ENCODE results near the gene PCGF2. TPM values are rescaled to one million over a fixed set of nuclear protein-coding genes. Genes with fewer than 3 reads are reported as not detected.

PCGF2 gene
- total and polyA plus RNA-seq, 5 donors = 28.2 to 48.4 (median 34.3) TPM

DNA sequence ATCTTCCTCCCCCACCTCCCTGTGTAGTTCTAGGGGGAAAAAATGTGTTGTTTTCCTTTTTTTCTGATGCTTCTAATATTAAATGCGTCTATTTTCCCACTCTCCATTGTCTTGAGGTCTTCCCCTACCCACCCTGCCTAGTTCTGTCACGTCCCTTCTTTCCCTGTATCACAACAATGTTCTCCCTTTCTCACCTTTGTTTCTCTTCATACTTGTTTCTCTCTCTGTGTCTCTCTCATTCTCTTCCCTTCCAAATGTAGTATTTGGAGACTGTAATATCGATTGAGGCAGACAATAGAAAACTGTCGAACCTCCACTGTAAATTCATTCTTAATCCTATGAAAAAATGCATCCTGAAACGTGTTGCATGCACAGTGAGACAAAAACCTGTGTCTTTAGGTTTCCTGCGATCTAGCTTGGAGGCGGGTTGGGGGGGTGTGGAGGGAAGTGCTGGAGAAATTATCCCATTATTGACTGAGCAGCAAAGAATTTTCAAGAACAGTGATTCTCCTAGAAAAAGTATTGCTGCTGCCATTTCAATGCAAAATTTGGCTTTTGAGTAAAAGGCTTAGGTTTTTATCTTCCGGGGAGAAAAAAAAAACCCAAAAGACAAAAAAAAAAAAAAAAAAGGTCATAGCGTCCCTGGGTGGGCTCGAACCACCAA lies 3.1 kb upstream of the PCGF2 start:
- Histone ChIP-seq H3K27me3 (ENCODE audit: control insufficient read depth, insufficient read depth) (no peaks in the 10 kb centered on the region), H3K4me1 (ENCODE audit: control insufficient read depth, insufficient read depth, low read length) (peaks cover 2% of the 10 kb centered on the region), H3K9me3 (ENCODE audit: control insufficient read depth, low read length) (no peaks in the 10 kb centered on the region), H3K4me3 (ENCODE audit: low read length) (peak overlapping the region; percentile 57), H3K27ac (ENCODE audit: low read length) (peak overlapping the region; percentile 32)
- WGBS = 4% methylated on average over 10 of the region's 10 CpGs
- no peak for ATAC-seq
- intact Hi-C loops (cut with DNase I) = no loop called here
- peak in 1 of 3 donors; percentile 24 for DNase-seq

DNA sequence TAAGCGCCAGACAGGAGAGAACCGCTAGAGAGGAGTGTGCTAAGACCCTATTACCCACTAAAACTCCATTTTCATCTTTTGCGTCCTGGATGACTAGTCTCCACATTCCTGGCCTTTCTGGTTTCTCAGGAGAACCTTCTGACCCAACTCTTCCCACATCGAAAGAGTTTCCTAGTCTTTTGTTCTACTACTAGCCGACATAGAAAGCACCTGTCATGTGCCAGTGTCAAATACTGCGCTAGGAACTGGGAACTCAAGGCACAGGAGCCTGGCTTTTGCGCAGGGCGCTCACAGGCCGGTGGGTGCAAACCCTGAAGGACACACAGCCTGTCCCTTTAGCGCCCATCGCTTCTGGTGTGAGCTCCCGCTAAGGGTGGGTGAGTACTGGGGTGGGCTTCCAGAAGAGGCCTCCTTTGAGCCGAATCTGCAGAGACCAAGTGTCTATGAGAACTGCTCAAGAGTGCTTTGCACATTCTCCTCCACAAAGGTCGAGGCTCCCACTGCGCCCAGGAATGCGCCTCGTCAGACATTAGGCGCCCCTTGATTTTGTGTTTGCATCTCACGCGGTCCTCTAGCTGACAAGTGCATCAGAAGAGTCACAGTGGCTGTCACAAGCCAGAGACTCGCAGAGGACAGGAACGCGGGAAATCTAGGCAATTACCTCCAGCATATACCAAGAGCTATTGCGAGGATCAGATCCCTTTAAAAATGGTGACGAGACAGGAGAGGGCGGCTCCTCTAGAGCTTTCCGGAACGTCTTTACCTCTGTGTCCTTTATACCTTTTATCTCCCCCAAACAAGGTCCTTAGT lies 2.4 kb upstream of the PCGF2 start:
- Histone ChIP-seq H3K9me3 (ENCODE audit: control insufficient read depth, low read length) (no peaks in the 10 kb centered on the region), H3K4me3 (ENCODE audit: low read length) (peak overlapping the region; percentile 85), H3K27ac (ENCODE audit: low read length) (peak overlapping the region; percentile 88), H3K4me1 (ENCODE audit: control insufficient read depth, insufficient read depth, low read length) (peaks cover 2% of the 10 kb centered on the region), H3K27me3 (ENCODE audit: control insufficient read depth, insufficient read depth) (no peaks in the 10 kb centered on the region)
- 24% methylated on average over 28 of the region's 28 CpGs for WGBS
- intact Hi-C loops (cut with DNase I) = no loop called here
- no peak for ATAC-seq
- peak in 1 of 3 donors; percentile 60 for DNase-seq

GRCh38 chr17:38750044-38750311 lies 1.8 kb upstream of the PCGF2 start:
- DNase-seq = no peak
- Histone ChIP-seq H3K9me3 (ENCODE audit: control insufficient read depth, low read length) (no peaks in the 10 kb centered on the region), H3K4me3 (ENCODE audit: low read length) (peak overlapping the region; percentile 85), H3K27ac (ENCODE audit: low read length) (peak overlapping the region; percentile 88), H3K4me1 (ENCODE audit: control insufficient read depth, insufficient read depth, low read length) (peaks cover 2% of the 10 kb centered on the region), H3K27me3 (ENCODE audit: control insufficient read depth, insufficient read depth) (no peaks in the 10 kb centered on the region)
- no peak for ATAC-seq
- 5% methylated on average over 12 of the region's 12 CpGs for WGBS
- intact Hi-C loops (cut with DNase I) = no loop called here

- WGBS = under 1% methylated on average over 79 of the region's 79 CpGs
- no peaks in the 10 kb centered on the region for H3K27me3 ChIP-seq (ENCODE audit: control insufficient read depth, insufficient read depth)
- H3K27ac ChIP-seq (ENCODE audit: low read length) = peak overlapping the region; percentile 88
- peaks cover 2% of the 10 kb centered on the region for H3K4me1 ChIP-seq (ENCODE audit: control insufficient read depth, insufficient read depth, low read length)
- peak overlapping the region; percentile 85 for H3K4me3 ChIP-seq (ENCODE audit: low read length)
- peak; percentile 91 to 96 (median 95) for DNase-seq
- H3K9me3 ChIP-seq (ENCODE audit: control insufficient read depth, low read length) = no peaks in the 10 kb centered on the region
- intact Hi-C loops (cut with DNase I) = no loop called here
- peak; percentile 57 to 68 for ATAC-seq
These were observed 1.3 kb upstream of the PCGF2 start for GRCh38 chr17:38749223-38750043.

- WGBS = under 1% methylated on average over 32 of the region's 32 CpGs
- Histone ChIP-seq H3K27ac (ENCODE audit: low read length) (peak overlapping the region; percentile 88), H3K4me3 (ENCODE audit: low read length) (peak overlapping the region; percentile 85), H3K9me3 (ENCODE audit: control insufficient read depth, low read length) (no peaks in the 10 kb centered on the region), H3K4me1 (ENCODE audit: control insufficient read depth, insufficient read depth, low read length) (peaks cover 5% of the 10 kb centered on the region), H3K27me3 (ENCODE audit: control insufficient read depth, insufficient read depth) (no peaks in the 10 kb centered on the region)
- intact Hi-C loops (cut with DNase I) = no loop called here
- ATAC-seq (peak in 1 of 2 donors; percentile 0), DNase-seq (no peak)
These were observed 721 bp upstream of the PCGF2 start for GRCh38 chr17:38748892-38749222.

GRCh38 chr17:38747463-38748148 lies 530 bp downstream of the PCGF2 start:
- Histone ChIP-seq H3K27ac (ENCODE audit: low read length) (peak overlapping the region; percentile 71), H3K27me3 (ENCODE audit: control insufficient read depth, insufficient read depth) (no peaks in the 10 kb centered on the region), H3K4me1 (ENCODE audit: control insufficient read depth, insufficient read depth, low read length) (peaks cover 10% of the 10 kb centered on the region), H3K4me3 (ENCODE audit: low read length) (peak overlapping the region; percentile 85), H3K9me3 (ENCODE audit: control insufficient read depth, low read length) (no peaks in the 10 kb centered on the region)
- 1% methylated on average over 64 of the region's 64 CpGs for WGBS
- DNase-seq (peak; percentile 69 to 89 (median 85)), ATAC-seq (peak in 1 of 2 donors; percentile 0)
- intact Hi-C loops (cut with DNase I) = no loop called here

DNA sequence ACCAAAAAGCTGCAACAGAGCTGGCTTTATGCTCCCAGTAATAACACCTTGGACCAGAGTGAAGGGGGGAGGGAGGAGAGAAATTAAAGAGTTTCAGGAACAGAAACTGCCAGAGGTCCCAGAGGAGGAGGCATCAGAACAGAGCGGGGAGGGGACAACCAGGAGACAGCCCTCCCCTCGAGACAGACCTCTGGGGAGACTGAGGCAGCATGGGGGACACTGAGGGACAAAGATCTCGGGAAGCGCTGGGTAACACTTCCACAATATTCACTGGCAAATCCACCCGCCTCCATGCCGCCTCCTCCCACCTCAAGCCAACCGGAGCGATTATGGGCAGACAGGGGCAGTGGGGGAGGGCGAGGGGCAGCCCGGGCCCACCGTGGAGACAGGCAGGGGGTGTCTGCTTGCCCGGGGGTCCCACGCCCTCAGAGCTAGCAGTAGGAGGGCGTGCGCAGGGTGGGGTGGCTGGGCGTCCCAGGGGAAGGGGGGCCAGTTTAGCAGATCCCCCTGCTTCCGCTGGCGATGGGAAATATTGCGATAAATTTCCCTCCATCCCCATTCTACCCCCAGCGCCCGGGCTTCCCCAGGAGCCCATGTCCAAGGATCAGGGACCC lies 1.2 kb downstream of the PCGF2 start:
- intact Hi-C loops (cut with DNase I) = no loop called here
- Histone ChIP-seq H3K4me1 (ENCODE audit: control insufficient read depth, insufficient read depth, low read length) (peaks cover 14% of the 10 kb centered on the region), H3K27ac (ENCODE audit: low read length) (peak overlapping the region; percentile 58), H3K27me3 (ENCODE audit: control insufficient read depth, insufficient read depth) (no peaks in the 10 kb centered on the region), H3K9me3 (ENCODE audit: control insufficient read depth, low read length) (no peaks in the 10 kb centered on the region), H3K4me3 (ENCODE audit: low read length) (peak overlapping the region; percentile 85)
- DNase-seq (peak in 2 of 3 donors; percentile 71 to 76), ATAC-seq (no peak)
- WGBS = 2% methylated on average over 21 of the region's 21 CpGs

DNA sequence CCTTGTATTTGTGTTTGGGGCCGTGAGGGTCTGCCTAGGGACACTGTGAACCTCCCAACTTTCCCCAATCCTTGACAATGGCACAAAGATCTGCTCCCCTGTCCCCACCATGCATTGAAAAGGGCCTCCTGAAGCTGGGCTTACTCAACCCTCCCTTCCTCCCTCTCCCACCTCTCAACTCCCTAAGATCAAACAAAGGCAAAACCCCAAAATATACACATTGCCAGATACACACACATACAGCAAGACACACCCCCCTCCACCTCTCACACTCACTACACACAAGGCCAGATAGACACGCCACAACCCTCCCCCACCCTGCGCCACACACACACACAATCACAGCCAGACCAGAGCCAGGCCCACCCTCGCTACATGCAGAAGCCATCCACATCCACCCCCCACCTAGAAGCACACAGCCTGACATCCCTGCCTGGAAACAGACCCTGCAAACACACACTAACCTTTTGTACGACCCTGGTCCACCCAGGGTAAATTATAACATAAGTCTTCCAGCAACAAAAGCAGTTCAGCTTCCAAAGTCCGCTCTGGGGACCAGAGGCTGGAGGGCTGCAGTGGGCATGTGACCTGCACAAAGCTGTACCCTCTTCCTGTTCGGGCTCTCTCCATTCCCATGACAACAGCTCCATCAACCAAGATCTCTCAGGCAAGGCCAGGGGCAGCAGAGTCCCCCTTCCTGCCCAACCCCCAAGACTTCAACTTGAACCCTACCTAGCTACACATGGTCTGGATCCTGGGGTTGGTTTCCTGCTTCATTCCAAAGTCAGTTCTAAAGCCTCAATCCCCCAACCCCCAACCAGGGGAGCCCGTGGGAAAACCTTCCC lies 1.9 kb downstream of the PCGF2 start:
- Histone ChIP-seq H3K9me3 (ENCODE audit: control insufficient read depth, low read length) (no peaks in the 10 kb centered on the region), H3K4me3 (ENCODE audit: low read length) (peak overlapping the region; percentile 85), H3K4me1 (ENCODE audit: control insufficient read depth, insufficient read depth, low read length) (peaks cover 19% of the 10 kb centered on the region), H3K27me3 (ENCODE audit: control insufficient read depth, insufficient read depth) (no peaks in the 10 kb centered on the region), H3K27ac (ENCODE audit: low read length) (no peak overlapping the region)
- WGBS = 43% methylated on average over 8 of the region's 8 CpGs
- DNase-seq = peak; percentile 18 to 50 (median 42)
- no peak for ATAC-seq
- intact Hi-C loops (cut with DNase I) = no loop called here

DNA sequence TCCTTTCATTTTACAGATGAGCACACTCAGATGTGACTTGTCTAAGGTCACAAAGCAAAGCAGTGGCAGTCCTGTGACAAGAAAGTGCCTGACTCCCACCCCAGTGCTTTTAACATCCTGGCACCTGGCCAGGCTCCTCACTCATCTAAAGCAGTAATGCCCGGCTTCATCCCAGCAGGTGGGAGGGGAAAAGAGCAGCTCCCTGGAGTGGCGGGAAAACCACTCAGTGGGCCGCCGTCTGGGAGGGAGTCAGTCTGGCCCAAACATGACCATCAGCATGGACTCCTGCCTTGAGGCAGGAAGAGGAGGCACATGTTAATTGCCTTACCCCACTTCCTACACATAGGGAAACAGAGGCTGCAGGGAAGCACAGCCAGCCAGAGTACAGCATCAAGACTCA lies 2.6 kb downstream of the PCGF2 start:
- ATAC-seq (no peak), DNase-seq (peak; percentile 49 to 75 (median 62))
- Histone ChIP-seq H3K9me3 (ENCODE audit: control insufficient read depth, low read length) (no peaks in the 10 kb centered on the region), H3K27me3 (ENCODE audit: control insufficient read depth, insufficient read depth) (no peaks in the 10 kb centered on the region), H3K27ac (ENCODE audit: low read length) (no peak overlapping the region), H3K4me3 (ENCODE audit: low read length) (no peak overlapping the region), H3K4me1 (ENCODE audit: control insufficient read depth, insufficient read depth, low read length) (peaks cover 17% of the 10 kb centered on the region)
- intact Hi-C loops (cut with DNase I) = no loop called here
- 39% methylated on average over 4 of the region's 4 CpGs for WGBS

Measured in right cardiac atrium (tissue), 5 donors.